NCI-H1105 (cell line): Measurements from ENCODE around the gene CLSTN3.

Experiments used
- DNase-seq: peaks from one replicate; lab custom pipeline; 2025; lab: John Stamatoyannopoulos, UW

CLSTN3 gene

DNA sequence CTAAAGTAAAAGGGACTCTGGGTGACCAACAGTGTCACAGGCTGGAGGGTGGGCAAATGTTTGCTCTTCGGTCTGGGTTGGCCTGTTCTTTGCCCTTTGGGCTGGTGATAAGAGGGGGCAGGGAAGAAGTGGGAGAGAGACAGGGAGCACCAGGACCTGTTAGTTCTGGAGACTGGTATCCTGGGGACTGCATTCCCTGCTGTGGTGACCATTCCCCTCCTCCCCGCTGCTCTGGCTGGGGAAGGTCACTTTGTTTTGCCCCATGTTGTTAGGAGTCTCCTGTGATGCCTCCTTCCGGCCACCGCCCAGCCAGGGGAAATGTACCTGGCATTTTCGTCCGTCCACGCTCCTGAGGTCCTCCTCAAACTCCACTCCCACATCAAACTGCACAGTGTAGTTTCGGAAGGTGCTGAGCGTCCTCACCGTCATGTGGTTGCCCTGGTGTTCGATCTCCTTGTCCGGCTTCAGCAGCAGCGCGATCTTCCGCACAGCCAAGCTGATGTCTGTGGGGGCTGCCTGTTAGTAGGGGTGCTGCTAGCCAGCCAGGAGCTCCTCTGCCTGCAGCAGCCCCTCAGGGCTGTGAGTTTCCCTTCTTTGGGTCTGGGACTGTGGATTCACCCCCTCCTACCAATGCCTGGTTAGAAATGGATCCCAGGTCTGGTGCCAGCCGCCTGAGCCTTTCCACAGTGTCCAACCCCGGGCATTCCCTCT, 2.1 kb upstream of the CLSTN3 start:
- DNase-seq = no peak

DNA sequence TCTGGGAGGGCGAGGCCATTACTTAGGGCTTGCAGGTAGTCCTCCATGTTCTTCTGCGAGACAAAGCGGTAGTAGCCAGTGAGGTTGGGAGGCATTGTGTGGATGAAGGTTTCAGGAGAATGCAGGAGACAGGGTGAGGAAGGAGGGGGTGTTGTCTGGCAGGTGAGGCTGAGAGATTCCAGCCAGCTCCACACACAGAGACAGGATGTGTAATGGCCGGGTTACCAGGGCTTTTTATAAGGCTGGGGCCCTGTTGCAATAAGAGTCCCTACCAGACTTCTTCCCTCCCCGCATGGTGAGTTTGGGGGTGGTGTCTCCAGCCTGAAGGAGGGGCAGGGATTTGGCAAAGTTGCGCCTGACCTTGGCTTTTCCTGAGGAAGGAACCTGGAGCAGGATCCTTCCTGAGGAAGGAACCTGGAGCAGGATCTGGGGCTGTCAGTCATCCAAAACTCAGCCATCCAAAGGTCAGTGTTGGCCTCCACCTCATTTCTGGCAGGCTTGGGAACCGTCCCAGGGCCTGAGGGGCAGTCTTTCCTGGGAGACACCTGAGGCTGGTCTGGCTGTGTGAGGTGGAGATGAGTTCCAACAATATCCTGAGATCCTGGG, 1.4 kb upstream of the CLSTN3 start, which contains the start of gene RBP5:
TSS of gene RBP5 (minus strand) at position 209 of the 606 bp plus-strand sequence. CDS start at position 95, 114 bp downstream.
- no peak for DNase-seq

DNA sequence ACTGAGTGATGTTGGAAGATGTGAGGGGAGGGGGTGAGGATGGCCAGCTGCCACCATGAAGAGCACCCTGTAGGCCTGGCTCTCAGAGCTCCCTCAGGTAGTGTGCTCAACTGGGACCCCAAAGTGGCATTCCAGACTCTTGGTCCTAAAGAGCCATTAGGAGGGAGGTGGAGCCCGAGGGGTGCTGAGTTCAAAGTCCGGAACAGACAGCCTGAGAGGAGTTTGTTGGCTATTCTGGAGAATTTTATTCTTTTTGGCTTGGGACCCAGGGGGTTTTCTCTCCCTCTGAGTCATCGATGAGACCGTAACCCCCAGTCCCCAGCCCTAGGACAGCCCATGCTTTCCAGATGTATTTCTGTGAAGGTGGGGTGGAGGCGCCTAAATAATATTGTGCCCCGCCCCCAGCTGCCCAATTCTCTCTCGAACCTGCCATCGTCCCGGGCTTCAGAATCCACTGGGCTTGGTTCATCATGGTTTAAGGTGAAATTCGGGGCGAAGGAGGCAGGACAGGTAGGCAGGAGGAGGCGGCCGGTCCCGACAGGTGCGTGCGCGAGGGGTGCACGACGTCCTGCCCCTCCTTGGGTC, 792 bp upstream of the CLSTN3 start:
- DNase-seq = no peak

DNA sequence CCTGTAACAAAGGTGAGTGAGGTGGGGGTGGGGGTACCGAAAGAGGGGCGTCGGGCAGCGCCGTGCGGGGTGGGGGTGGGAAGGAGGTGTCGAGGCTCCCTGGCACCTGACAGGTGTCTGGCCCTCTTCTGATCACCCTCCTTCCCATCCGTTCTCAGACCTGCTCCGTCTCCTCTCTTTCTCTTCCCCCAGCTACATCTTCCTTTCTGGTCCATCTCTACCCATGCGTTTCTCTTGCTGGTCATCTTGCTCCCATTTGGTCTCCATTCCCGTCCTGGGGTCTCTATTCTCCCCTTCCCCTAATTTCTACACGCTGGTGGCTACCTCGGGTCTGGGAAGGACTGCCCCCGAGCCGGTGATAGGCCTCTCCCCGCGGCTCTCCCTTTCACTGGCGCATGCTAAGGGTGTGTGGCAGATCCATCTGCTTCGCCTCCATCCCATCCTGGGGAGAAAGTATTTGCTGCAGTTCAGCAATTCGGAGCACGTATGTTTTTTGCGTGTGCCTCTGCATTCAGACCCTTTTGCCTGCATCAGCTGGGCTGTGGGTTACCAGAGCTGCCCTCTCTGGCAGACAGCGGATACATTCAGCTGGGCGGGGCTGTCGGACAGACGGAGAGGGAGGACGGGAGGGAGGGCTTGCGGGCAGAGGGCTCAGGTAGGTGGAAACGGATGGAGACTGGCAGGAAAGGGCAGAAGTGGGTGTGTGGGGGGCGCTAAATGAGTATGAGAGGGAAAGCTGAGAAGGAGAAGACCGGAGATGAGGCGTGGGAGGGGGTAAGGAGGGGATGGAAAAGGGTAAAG, 730 bp downstream of the CLSTN3 start:
- DNase-seq = peak; percentile 42

DNA sequence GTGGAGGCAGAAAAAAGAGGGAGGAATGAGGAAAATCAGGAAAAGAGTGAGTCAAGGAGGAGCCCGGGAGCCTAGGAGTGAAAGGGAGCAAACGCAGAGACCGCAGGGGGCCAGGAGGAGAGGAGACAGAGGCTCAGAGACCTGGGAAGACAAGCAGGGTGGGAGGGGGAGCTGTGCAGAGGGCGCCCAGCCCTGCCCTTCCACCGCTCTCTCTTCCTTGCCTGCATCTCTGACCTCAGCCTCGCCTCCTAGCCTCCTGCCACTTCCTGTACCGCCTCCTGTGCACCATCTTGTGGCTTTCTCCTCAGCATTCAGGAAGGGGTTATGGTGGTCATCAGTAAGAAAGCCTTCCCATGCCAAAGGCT, 1.3 kb downstream of the CLSTN3 start:
- DNase-seq = no peak

DNA sequence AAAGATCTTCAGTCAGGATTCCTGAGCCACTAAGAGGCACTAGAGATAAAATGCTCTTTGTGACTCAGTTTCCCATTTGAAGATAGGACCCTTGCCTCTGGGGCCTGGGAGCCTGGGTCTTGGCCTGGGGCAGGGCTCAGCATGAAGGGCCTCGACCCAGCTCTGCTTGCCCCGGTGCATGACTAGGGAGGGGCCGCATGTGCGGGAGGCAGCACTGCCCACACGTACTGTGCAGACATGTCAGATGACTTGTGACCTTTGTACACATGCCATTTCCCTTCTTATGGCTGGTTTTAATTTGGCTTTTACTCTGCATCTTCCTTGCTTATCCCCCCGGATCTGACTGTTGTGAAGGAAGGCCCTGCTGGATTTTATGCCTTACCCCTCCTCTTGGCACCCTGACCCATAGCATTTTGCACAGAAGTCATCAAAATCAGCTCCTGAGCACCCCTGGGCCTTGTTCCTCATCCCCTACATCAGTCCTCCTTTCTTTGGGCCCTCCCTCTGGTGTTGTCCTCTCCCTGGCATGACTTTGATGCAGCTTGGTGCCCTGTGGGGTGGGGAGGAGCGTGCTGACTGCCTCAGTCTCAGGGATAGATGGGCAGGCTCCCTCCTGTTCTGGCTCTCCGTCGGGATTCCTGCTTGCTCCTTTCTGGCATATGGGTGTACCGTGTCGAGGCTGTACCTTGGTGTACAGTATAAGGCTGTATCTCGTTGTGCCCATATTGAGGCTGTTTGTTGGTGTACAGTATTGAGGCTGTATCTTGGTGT, 4.4 kb downstream of the CLSTN3 start:
- DNase-seq = no peak

DNA sequence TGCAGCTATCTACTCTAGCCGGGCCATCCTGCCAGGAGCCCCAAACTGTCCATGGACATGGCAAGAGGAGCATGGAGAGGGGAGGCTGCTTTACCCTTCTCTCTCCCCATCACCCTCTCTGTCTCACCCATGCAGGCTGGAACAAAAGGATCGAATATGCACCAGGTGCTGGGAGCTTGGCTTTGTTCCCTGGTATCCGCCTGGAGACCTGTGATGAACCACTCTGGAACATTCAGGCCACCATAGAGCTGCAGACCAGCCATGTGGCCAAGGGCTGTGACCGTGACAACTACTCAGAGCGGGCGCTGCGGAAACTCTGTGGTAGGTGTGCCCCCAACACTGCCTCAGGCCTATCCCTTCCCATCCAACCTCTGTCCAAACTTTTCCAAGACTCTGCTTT, 5.9 kb downstream of the CLSTN3 start:
- no peak for DNase-seq

DNA sequence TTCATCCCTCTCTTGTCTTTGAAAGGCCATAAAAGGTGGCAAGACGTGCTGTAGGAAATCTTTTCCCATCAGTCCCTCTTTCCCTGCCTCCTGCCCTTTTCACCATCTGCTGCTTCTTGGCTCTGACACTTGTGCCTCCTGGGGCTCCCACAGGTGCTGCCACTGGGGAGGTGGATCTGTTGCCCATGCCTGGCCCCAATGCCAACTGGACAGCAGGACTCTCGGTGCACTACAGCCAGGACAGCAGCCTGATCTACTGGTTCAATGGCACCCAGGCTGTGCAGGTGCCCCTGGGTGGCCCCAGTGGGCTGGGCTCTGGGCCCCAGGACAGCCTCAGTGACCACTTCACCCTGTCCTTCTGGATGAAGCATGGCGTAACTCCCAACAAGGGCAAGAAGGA, 6.5 kb downstream of the CLSTN3 start:
- no peak for DNase-seq

DNA sequence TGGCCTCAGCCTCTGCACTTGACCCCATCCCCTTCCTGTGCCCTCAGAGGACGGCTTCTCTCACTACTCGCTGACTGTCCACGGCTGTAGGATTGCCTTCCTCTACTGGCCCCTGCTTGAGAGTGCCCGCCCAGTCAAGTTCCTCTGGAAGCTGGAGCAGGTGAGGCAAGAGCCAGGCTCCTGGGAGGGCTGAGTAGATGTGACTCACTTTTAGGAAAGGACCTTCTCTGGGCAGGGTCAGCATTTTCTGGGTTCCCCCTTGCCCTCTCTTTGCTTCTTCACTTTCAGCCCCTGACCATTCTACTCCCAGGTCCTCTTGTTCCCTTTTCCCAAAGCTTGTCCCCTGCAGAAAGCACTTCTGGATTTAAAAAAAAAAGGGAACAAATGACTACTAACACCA, 7.7 kb downstream of the CLSTN3 start:
- no peak for DNase-seq

DNA sequence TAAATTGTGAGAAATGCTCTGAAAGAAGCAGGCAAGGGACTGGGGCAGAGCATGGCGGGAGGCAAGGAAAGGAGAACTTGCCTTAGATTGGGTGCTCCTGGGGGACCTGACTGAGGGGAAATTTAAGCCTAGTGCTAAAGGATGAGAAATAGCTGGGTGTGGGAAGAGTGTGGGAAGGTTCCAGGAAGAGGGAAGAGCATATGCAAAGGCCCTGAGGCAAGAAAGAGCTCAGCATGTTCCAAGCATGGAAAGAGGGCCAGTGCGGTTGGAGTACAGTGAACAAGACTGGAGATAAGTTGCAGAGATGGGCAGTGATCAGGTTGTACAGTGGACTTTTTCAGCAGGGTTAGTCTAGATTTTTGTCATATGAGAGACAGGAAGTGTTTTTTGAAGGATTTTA, 9.0 kb downstream of the CLSTN3 start:
- no peak for DNase-seq

DNA sequence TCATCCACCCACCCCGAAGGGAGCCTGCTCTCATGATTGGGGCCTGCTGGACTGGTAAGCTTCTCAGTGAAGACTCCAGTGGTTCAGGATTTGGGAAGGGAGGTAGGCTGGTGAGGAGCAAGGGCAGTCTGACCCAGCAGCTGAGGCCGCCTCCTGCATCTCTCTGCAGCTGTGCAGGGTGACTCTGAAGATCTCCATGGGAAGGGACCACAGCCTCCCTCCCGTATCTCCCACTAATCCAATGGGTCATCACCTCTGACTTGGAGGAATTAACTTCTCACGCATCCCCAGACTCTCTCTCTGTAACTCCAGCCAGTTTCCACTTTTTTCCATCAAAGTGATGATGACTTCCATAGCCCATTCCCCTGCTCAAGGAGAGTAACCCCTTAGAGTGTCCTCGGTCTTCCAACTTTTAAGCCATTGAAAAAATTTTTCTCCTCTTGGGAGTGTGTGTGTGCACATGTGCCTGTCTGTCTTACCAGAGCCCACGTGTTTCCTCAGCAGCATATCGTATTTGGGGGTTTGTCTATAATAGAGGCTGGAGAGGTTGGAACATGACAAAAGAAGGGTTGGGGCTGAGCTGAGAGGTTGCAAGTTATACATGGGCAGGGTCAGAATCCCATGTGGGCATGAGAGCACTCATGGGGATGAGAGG, 11.3 kb downstream of the CLSTN3 start:
- DNase-seq = no peak

DNA sequence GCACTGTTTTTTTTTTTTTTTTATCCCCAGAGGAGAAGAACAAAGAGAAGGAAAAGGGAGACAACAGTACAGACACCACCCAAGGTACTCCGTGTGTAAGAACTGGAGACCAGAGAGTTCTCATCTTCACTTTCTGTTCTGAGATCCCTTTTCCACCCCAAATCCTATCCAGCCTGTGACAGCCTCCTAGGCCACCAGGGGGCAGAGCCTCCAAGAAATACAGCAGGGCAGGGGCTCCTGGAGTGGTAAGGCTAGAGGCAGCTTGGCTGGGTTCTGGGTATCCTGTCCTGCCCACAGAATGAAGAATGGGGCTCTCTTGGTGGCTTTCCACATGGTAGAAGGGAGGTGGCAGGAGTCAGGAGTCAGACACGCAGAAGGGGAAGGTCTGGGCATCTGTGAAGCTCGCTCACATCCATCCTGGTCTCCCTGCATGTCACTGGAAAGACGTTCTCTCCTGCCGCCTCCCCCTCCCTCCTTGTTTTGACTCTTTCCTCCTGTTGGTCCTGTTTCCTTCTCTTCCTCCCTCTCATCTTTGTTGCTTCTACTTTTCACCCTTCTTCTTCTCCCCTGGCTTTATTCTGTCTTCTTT, 12.0 kb downstream of the CLSTN3 start:
- peak; percentile 42 for DNase-seq

DNA sequence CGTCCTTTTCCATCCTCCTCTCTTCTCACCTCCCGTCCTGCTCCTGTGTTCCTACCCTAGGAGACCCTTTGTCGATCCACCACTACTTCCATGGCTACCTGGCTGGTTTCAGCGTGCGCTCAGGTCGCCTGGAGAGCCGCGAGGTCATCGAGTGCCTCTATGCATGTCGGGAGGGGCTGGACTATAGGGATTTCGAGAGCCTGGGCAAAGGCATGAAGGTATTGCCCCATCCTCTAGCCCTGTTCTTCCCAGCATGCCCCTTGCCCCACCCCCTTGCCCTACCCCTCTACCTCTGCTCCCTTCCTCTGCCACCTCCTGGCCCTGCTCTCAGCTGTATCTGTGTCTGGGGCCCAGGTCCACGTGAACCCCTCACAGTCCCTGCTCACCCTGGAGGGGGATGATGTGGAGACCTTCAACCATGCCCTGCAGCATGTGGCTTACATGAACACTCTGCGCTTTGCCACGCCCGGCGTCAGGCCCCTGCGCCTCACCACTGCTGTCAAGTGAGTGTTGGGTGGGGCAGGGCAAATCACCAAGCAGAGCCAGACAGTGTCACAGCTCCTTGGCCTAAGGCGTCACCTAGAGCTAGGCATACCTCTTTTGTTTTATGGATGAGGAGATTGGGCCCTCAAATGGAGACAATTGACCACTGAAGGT, 12.8 kb downstream of the CLSTN3 start:
- DNase-seq = no peak

DNA sequence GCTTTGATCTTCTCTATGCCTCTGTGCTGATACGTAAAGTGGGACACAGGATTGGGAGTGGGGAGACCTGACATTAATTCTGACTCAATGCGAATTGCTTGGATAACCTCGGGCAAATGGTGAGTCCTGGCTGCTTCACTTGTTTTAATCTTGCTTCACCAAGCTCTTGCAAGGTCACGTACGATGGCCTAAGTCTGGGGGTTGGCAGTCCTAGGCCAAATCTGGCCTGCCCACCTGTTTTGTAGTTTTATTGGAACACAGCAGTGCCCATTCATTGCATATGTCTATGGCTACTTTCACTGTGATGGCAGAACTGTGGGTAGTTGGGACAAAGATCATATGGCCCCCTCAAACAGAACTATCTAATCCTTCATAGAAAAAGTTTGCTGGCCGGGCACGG, 13.4 kb downstream of the CLSTN3 start:
- DNase-seq = no peak

DNA sequence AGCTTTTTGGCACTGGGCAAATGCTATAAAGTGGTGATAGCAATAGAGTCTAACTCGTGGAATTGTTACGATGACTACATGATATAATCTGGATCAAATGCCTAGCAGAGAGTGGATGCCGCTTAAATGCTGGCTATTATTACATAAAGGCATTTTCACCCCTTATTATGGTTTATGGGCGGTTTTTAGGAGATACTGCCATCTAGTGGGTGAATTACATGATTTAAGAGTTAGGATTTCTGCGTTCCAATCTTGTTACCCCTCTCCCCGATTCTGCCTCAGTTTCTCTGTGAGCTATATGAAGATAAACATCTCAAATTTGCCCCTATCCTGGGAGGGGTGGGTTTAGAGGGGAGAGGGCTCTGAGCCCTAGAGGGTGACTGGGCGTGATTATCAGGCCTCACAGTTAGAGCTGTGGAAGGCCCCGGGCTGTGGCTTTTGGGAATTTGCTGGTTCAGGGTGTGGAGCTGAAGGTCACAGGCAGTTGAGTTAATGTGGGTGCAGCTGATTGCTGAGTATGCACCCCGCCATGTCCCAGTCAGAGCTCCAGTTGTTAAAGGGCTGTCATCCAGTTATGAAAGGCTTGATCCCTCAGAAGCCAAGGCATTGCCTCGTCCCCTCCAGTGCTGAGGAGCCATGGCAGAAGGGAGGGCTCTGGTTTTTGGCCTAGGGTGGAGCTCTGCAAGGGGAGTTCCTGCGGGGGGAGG, 14.4 kb downstream of the CLSTN3 start:
- DNase-seq = peak; percentile 26

DNA sequence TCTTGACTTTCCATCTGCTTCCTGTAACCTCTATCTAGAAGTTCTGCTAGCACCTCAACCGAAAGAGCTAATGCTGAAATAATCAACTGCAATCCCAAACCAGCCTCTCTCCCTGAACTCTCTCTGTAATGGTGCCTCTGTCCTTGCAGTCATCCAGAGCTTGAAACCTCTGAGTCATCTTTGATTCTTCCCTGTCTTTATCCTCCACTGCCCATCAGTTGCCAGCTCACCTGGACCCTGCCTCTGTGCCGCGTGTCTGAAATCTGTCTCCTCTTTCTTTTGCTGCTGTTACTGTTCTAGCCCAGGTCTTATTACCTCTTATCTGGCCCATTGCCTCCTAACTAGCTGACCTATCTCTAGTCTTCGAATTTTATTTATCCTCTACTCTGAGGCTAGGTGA, 15.5 kb downstream of the CLSTN3 start:
- no peak for DNase-seq

DNA sequence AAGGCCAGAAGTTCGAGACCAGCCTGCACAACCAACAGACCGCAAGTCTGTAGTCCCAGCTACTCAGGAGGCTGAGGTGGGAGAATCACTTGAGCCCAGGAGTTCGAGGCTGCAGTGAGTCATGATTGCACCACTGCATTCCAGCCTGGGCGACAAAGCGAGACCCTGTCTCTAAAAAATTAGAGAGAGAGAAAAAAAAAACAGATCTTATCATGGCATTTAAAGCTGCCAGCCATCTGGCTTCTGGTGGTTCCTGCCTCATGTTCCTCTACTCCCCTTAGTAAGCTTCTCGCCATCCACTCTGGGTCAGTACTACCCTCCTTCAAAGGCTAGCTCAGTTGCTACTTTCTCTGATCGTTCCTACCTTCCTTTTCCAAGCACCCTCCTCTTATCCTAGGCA, 16.1 kb downstream of the CLSTN3 start:
- no peak for DNase-seq

DNA sequence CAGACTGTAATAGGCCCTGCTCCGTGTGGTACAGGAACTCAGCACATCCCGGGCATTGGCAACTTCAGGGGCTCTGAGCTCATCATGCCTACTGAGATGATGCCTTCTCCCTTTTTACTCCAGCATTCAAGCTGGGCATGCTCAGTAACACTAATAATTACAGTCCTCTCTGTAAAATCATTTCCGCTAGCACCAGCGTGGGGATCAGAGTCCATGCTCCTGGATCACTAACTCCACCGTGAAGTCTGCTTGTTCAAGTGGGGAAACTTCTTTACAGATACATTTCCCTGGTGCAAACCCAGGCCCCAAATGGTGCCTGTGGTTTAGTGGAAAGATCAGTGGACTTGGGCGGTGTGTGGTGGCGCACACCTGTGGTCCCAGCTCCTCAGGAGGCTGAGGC, 16.7 kb downstream of the CLSTN3 start:
- no peak for DNase-seq

DNA sequence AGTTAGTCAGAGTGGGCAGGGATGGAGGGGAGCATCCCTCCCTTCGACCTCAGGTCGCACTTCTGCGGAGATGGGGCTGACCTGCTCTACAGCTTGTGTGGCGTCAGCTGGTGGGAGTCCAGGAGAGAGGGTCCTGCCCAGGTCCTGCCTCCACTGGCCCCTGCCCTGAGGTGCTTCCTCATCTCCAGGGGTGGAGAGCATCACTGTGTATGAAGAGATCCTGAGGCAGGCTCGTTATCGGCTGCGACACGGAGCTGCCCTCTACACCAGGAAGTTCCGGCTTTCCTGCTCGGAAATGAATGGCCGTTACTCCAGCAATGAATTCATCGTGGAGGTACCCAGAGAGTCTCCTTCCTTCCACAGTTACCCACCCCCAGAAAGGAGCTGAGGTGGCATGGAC, 20.2 kb downstream of the CLSTN3 start:
- DNase-seq = no peak

DNA sequence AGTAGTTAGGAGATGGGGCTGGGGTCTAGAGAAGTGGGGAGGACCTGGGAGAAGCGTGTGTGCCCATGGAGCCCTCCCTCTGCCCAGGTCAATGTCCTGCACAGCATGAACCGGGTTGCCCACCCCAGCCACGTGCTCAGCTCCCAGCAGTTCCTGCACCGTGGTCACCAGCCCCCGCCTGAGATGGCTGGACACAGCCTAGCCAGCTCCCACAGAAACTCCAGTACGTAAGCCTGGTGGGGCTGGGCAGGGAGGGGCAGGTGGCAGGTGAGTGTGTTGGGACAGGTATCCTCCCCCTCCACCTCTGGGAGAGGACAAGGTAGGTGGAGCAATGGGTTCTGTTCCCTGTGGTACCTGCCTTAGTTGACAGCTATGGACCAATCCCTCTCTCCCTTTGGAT, 20.7 kb downstream of the CLSTN3 start:
- no peak for DNase-seq
